ENCODE data around the gene LSR.

The LSR gene

DNA sequence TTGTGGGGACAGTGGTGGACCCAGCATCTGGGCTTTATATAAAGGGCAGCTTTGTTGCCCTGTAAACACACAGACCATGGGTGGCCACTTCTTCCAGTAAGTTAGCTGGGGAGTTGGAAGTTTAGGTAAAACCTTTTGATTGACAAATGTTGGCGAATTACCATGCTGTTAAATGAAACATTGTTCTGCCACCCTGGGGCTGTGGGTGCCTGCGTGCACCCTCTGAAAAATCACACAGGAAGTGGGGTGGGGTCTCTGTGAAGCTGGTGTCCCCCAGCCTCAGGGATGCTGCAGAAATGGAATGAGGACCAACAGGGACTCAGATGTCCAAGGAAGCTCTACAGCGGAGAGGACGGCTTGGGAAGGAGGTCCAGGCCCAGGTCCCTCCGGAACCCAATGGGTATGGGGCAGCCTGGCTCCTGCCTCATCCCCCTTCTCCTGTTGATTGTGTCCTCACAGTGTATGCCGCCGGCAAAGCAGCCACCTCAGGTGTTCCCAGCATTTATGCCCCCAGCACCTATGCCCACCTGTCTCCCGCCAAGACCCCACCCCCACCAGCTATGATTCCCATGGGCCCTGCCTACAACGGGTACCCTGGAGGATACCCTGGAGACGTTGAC, 17.2 kb downstream of the LSR start:
- DNase-seq (ENCODE audit: extremely low read depth in 1 of 2, low read depth in 1 of 2): no peak

DNA sequence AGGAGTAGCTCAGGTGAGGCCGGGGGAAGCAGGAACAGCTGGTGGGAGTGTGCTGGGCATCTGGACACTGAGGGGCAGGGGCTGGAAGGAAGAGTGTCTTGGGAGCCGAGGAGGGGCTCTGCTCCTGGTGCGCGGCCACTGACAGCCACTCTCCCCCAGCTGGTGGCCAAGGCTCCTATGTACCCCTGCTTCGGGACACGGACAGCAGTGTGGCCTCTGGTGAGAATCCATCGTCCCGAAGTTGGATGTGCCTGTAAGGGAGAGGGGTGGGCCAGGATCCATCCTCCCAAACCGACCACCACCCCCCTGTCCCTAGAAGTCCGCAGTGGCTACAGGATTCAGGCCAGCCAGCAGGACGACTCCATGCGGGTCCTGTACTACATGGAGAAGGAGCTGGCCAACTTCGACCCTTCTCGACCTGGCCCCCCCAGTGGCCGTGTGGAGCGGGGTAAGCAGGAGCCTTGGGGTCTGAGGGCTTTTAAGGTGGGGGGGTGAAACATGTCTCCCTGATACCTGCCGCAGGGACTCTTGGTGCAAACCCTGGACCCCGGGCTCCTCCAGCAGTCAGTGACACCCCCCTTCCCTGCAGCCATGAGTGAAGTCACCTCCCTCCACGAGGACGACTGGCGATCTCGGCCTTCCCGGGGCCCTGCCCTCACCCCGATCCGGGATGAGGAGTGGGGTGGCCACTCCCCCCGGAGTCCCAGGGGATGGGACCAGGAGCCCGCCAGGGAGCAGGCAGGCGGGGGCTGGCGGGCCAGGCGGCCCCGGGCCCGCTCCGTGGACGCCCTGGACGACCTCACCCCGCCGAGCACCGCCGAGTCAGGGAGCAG, 17.9 kb downstream of the LSR start:
- no peak for DNase-seq (ENCODE audit: extremely low read depth in 1 of 2, low read depth in 1 of 2)

DNA sequence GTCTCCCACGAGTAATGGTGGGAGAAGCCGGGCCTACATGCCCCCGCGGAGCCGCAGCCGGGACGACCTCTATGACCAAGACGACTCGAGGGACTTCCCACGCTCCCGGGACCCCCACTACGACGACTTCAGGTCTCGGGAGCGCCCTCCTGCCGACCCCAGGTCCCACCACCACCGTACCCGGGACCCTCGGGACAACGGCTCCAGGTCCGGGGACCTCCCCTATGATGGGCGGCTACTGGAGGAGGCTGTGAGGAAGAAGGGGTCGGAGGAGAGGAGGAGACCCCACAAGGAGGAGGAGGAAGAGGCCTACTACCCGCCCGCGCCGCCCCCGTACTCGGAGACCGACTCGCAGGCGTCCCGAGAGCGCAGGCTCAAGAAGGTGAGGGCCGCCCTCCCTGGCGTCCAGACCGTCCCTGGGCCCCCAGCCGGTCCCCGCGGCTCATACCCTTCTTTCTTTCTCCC, 18.6 kb downstream of the LSR start:
- DNase-seq (ENCODE audit: extremely low read depth in 1 of 2, low read depth in 1 of 2): no peak

GRCh38 chr19:35267818-35268535, 19.2 kb downstream of the LSR start:
- DNase-seq (ENCODE audit: extremely low read depth in 1 of 2, low read depth in 1 of 2): peak in 1 of 2 donors; percentile 57

- DNase-seq (ENCODE audit: extremely low read depth in 1 of 2, low read depth in 1 of 2): no peak
Observed at GRCh38 chr19:35268536-35269437, 20.0 kb downstream of the LSR start, which contains the start of gene USF2. Gene USF2 (plus strand): TSS chr19:35268962. CDS start chr19:35269102, 140 bp downstream.

- DNase-seq (ENCODE audit: extremely low read depth in 1 of 2, low read depth in 1 of 2): peak; percentile 64 to 66
Observed at GRCh38 chr19:35269438-35270117, 20.8 kb downstream of the LSR start.

- no peak for DNase-seq (ENCODE audit: extremely low read depth in 1 of 2, low read depth in 1 of 2)
Observed at GRCh38 chr19:35270381-35270811, 21.6 kb downstream of the LSR start.

DNA sequence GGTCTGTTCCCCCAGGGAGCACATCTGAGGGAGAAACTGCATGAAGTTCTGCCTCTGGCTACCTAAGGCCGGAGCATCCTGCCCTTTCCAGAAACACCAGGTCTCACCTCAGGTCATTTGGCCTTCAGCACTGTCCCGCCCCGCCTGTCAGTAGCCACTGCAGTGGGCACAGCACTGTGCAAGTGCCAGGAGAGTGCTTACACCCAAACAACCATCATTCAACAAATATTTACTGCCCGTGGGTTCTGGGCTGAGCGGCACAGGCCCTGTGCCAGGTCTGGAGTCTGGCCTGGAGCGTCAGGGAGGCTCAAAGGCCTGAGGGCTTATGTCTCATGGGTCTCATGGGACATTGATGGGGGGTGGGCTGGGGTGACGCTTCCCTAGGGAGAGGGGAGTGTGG, 22.7 kb downstream of the LSR start:
- no peak for DNase-seq (ENCODE audit: extremely low read depth in 1 of 2, low read depth in 1 of 2)

DNA sequence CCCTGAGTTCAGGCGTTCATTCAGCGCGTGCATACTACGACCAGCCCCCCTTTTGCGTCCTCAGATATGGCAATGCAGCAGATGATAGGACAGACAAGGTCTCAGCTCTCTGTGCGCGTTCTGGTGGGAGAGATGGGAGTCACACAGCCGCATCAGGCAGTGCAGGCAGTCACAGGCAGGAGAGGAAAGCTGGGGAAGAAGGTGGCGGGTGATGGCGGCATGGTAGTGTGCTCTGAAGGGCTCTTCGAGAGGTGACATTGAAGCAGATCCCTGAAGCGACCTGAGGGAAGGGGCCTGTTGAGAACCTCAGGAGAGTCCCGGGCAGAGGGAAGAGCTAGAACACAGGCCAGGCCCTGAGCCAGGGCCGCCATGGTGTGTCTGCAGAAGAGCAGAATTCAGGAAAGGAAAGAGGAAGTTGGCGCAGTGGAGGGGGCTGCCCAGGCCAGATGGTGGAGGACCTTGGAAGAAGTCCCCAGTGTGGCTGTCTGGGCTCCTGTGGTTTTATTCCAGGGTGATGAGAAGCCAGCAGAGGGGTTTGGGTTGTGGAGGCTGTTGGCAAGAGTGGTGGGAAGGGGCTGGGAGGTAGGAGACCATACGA, 23.4 kb downstream of the LSR start:
- DNase-seq (ENCODE audit: extremely low read depth in 1 of 2, low read depth in 1 of 2): no peak

DNA sequence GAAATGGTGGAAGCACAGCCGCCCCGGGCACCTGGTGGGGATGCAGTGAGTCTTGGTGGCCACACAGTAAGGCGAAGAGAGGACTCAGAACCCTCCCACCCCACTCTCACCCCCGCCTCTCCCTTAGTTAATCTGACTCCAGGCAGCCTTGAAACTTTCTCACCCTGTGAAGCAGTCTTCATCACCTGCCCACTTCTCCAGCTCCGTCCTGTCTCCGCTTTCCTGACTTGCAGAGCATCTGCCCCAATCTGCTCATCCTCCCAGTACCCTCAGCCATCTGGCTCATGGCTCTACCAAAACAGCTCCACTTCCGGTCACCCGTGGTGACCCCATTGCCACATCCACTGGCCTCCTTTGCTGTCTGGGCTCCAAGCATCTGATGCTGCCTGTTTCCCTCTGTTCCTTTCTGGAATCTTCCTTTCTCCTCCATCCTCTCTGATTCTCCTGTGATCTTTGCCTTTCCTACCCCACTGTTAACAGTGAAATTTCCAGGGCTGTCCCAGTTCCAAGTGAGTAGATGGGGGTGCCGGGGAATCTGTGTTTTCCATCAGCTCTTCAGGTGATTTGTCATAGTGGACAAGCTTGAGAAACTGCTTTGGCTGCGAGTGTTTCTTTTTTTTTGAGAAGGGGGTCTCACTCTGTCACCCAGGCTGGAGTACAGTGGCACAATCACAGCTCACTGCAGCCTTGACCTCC, 24.3 kb downstream of the LSR start:
- DNase-seq (ENCODE audit: extremely low read depth in 1 of 2, low read depth in 1 of 2): no peak

DNA sequence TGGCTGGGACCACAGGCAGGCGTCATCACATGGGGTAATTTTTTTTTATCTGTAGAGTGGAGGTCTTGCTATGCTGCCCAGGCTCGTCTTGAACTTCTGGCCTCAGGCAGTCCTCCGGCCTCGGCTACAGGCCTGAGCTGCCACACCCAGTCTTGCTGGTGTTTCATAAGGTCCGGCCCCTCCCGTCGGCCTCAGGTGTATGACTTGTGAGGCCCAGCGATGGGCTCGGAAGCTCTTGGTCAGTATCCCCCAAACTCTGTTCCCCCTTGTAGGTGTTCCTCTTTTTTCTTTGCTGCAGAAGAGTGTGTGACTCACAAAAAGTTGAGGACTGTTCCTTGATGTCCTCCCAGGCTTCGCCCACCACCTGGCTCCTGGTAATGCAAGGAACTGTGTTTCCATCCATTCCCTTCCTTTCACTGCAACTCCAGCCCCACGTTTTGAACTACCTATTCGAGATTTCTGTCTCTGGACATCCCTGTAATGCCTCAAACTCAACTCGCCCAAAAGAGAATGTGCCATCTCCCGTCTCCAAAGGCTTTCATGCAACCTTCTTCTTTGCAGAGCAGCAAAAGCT, 25.0 kb downstream of the LSR start:
- no peak for DNase-seq (ENCODE audit: extremely low read depth in 1 of 2, low read depth in 1 of 2)

DNA sequence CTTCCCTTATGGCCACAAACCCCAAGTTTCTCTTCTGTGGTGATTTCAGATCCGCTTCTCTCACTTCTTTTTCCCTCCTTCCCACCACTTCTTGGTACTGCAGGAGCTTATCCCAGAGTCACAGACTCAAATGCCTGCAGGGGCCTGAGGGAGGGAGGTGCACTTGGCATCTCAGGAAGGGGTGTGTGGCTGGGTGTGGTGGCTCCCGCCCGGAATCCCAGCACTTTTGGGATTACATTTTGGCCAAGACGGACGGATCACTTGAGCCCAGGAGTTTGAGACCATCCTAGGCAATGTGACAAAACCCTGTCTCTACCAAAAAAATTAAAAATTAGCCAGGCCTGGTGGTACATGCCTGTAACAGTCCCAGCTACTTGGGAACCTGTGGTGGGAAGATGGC, 25.5 kb downstream of the LSR start:
- DNase-seq (ENCODE audit: extremely low read depth in 1 of 2, low read depth in 1 of 2): no peak

- no peak for DNase-seq (ENCODE audit: extremely low read depth in 1 of 2, low read depth in 1 of 2)
Observed at GRCh38 chr19:35276706-35277281, 28.0 kb downstream of the LSR start.

DNA sequence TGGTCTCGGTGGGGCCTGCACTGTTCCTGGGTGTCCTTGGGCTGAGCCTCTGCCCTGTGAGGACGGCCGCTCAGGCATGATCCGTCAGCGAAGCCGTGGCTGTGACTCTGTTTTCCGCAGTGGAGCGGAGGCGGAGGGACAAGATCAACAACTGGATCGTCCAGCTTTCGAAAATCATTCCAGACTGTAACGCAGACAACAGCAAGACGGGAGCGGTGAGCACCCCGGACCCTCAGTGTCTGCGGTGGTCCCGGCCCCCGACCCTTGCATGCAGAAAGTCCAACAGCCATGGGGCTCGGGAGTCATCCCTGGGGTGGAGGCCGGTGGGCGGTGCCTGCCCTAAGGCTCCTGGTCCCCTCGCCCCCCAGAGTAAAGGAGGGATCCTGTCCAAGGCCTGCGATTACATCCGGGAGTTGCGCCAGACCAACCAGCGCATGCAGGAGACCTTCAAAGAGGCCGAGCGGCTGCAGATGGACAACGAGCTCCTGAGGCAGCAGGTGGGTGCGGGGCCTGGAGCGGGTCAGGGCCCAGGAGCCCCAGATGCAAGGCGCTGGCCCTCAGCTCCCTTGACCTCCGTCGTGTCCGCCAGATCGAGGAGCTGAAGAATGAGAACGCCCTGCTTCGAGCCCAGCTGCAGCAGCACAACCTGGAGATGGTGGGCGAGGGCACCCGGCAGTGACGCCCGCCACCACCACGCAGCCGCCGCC, 29.9 kb downstream of the LSR start:
- DNase-seq (ENCODE audit: extremely low read depth in 1 of 2, low read depth in 1 of 2): no peak

DNA sequence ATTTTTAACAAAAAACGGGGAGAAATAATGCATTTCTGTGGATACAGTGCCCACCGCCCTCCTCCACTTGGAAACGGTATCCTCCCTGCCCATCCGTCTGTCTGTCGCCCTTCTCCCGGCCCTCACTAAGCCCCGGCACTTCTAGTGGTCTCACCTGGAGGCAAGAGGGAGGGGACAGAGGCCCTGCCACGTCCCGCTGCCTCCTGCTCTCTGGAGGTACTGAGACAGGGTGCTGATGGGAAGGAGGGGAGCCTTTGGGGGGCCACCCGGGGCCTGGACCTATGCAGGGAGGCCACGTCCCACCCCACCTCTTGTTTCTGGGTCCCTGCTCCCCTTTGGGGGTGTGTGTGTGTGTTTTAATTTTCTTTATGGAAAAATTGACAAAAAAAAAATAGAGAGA, 30.6 kb downstream of the LSR start:
- no peak for DNase-seq (ENCODE audit: extremely low read depth in 1 of 2, low read depth in 1 of 2)

- no peak for DNase-seq (ENCODE audit: extremely low read depth in 1 of 2, low read depth in 1 of 2)
Observed at GRCh38 chr19:35279985-35280821, 31.4 kb downstream of the LSR start.

DNA sequence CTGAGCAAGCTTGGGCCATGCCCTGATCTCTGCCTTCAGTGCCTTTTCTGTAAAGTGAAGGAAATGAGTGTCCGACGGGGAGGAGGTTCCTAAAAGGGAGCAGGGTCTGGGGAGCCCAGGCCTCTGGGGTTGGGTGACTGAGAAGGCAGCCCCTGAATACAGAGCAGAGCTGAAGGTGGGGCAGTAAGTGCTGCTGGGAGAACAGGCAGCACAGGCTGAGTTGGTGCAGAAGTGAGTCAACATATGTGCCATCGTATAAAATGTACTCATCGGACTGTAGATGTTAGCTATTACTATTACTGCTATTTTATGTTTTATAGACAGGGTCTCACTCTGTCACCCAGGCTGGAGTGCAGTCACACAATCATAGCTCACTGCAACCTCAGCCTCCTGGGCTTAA, 32.5 kb downstream of the LSR start:
- no peak for DNase-seq (ENCODE audit: extremely low read depth in 1 of 2, low read depth in 1 of 2)

Data from stimulated activated CD8-positive, alpha-beta memory T cell treated with anti-CD3 and anti-CD28 coated beads, Interleukin-7, amount 100 ng/mL, for 48 hours (primary cell).